Measurements from ENCODE around the gene LIN9.

LIN9 gene

DNA sequence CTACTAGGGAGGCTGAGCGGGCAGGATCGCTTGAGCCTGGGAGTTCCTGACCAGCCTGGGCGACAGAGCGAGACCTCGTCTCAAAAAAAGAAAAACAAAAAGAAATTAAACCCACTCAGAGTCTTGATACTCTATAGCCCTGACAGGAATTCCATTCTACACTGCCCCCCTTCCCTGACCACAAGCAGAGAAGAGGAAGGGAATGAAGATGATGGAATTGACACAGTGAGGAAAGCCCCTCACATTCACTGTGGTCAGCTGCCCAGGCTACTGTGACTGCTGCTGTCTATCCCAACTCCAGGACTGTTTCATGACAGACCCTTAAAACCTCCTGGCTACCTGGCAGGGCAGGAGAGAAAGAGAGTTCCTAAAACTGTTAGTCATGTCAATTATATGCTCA lies 12.1 kb downstream of the LIN9 start:
- no peak for DNase-seq (ENCODE audit: low read depth in 2 of 2)
- TF ChIP-seq, protein P1, sequence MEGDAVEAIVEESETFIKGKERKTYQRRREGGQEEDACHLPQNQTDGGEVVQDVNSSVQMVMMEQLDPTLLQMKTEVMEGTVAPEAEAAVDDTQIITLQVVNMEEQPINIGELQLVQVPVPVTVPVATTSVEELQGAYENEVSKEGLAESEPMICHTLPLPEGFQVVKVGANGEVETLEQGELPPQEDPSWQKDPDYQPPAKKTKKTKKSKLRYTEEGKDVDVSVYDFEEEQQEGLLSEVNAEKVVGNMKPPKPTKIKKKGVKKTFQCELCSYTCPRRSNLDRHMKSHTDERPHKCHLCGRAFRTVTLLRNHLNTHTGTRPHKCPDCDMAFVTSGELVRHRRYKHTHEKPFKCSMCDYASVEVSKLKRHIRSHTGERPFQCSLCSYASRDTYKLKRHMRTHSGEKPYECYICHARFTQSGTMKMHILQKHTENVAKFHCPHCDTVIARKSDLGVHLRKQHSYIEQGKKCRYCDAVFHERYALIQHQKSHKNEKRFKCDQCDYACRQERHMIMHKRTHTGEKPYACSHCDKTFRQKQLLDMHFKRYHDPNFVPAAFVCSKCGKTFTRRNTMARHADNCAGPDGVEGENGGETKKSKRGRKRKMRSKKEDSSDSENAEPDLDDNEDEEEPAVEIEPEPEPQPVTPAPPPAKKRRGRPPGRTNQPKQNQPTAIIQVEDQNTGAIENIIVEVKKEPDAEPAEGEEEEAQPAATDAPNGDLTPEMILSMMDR (IDR thresholded peaks at IDR 0.05; ENCODE audit: low read depth, low read length) = no peak
- no peak overlapping the region for H3K4me3 ChIP-seq (replicated peaks in 1 of 2; ENCODE audit: low read depth in 2 of 2, low read length in 2 of 2)

DNA sequence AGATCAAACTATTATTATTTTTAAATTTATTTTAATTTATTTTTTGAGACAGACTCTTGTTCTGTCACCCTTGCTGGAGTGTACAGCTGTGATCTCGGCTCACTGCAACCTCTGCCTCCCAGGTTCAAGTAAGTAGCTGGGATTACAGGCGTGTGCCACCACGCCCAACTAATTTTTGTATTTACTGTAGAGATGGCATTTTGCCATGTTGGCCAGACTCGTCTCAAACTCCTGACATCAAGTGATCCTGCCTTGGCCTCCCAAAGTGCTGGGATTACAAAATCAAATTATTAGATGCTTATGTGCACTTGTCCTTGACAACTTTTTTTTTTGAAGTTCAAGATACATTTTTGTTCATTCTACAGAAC lies 15.4 kb downstream of the LIN9 start:
- no peak for DNase-seq (ENCODE audit: low read depth in 2 of 2)
- TF ChIP-seq, protein P1 (IDR thresholded peaks at IDR 0.05; ENCODE audit: low read depth, low read length) = no peak

DNA sequence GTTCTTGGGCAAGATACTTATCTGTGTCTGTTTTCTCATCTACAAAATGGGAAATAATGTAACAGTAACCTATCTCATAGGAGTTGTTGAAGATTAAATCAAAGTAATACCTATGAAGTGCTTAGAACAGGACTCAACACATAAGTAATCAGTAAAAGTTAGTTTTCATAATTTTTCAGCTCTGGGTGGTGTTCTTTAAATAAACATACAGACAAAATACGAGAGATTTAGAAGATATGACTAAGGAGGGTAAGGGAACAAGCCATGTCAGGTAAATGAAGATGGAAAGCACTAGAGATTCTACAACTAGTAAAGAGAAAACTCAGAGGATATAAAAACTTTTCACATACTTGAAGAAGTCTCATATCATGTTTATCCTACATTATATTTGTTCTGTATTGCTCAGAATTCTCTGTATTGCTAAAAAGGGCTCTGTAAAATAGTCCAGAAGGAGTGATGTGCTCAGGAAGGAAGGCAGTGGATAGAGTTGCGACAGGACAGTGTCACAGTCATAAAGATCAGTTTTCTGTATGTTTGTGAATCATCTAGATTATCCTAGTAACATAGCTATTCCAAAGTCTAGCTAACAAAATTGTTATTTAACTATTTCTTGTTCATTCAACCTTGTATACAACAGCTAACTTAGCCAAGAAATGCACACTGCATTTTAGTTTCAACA lies 16.0 kb downstream of the LIN9 start:
- TF ChIP-seq, protein P1 (IDR thresholded peaks at IDR 0.05; ENCODE audit: low read depth, low read length) = no peak
- DNase-seq (ENCODE audit: low read depth in 2 of 2) = no peak
- H3K4me3 ChIP-seq (replicated peaks in 1 of 2; ENCODE audit: low read depth in 2 of 2, low read length in 2 of 2) = no peak overlapping the region

More for the DNA sequence above, 15.4 kb downstream of the LIN9 start:
- no peak overlapping the region for H3K4me3 ChIP-seq (replicated peaks in 1 of 2; ENCODE audit: low read depth in 2 of 2, low read length in 2 of 2)

DNA sequence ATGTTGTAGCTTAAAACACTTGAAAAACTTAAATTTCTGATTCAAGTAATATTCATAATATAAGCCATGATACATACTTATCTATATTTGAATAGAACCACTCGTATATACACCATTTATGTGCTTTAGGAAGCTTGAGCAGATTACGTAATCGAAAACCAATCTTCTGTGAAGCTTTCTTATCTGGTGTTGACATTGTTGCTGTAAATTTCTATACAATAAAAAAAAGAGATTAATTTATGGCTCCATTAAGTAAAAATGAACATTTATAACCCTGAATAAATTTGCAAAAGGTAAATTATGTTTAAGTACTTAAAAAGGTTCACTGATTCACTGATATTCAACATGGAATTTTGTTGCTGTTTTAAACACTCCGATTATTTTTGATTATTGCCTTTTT lies 21.4 kb downstream of the LIN9 start:
- TF ChIP-seq, protein P1 (IDR thresholded peaks at IDR 0.05; ENCODE audit: low read depth, low read length) = no peak
- no peak overlapping the region for H3K4me3 ChIP-seq (replicated peaks in 1 of 2; ENCODE audit: low read depth in 2 of 2, low read length in 2 of 2)
- DNase-seq (ENCODE audit: low read depth in 2 of 2) = no peak

DNA sequence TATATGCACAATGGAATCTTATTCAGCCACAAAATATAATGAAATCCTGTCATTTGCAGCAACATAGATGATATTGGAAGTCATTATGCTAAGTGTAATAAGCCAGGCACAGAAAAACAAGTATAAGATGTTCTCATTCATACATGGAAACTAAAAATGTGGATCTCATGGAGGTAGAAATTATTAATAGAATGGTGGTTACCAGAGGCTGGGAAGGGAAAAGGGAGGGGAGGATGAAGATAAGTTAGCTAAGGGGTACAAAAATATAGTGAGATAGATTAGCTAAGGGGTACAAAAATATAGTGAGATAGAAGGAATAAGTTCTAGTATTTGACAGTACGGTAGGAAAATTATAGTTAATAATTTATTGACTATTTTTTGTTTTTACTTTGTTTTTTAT lies 27.9 kb downstream of the LIN9 start:
- no peak overlapping the region for H3K4me3 ChIP-seq (replicated peaks in 1 of 2; ENCODE audit: low read depth in 2 of 2, low read length in 2 of 2)
- no peak for DNase-seq (ENCODE audit: low read depth in 2 of 2)
- TF ChIP-seq, protein P1 (IDR thresholded peaks at IDR 0.05; ENCODE audit: low read depth, low read length) = no peak

DNA sequence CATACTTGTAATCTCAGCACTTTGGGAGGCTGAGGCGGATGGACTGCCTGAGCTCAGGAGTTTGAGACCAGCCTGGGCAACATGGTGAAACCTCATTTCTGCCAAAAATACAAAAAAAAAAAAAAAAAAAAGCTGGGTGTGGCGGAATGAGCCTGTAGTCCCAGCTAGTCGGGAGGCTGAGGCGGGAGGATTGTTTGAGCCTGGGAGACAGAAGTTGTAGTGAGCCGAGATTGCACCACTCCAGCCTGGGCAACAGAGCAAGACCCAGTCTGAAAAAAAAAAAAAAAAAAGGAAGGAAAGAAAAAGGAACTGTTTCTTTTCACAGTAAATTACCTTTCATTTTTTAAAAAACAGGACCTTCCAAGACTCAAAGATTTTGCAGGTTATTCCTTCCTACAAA lies 29.5 kb downstream of the LIN9 start:
- DNase-seq (ENCODE audit: low read depth in 2 of 2) = no peak
- H3K4me3 ChIP-seq (replicated peaks in 1 of 2; ENCODE audit: low read depth in 2 of 2, low read length in 2 of 2) = no peak overlapping the region
- TF ChIP-seq, protein P1 (IDR thresholded peaks at IDR 0.05; ENCODE audit: low read depth, low read length) = no peak

DNA sequence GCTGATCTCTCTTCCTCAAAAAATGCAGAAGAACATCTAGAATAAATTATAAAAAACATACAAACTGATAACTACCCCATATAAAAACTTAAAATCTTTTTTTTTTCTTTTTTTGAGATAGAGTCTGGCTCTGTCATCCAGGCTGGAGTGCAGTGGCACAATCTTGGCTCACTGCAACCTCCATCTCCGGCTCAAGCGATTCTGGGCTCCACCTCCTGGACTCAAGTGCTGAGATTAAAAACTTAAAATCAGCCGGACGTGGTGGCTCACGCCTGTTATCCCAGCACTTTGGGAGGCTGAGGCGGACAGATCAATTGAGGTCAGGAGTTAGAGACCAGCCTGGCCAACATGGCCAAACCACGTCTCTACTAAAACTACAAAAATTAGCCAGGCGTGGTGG lies 31.1 kb downstream of the LIN9 start:
- H3K4me3 ChIP-seq (replicated peaks in 1 of 2; ENCODE audit: low read depth in 2 of 2, low read length in 2 of 2) = no peak overlapping the region
- TF ChIP-seq, protein P1 (IDR thresholded peaks at IDR 0.05; ENCODE audit: low read depth, low read length) = no peak
- no peak for DNase-seq (ENCODE audit: low read depth in 2 of 2)

All from cardiac fibroblast (primary cell).